Right lobe of liver (tissue), 6 donors: ENCODE data around the gene LORICRIN. TPM values are rescaled to one million over a fixed set of nuclear protein-coding genes. Genes with fewer than 3 reads are reported as not detected.

ENCODE experiments used
- ATAC-seq, 4 donors: fragments of 200-7000 bp; cut with Tn5 transposase; one replicate each; pipeline ENCODE4 v1.9.1; 2020; ENCODE audit warnings: mild to moderate bottlenecking in 4 of 4, moderate library complexity in 4 of 4
- DNase-seq, 3 donors: peaks; one replicate each; pipeline ENCODE4 v3.0.0-alpha.2; 2020
- H3K27ac ChIP-seq, 3 donors: fragments of 200-600 bp; one replicate each; pipeline ENCODE4 v1.8.0; 2022
- H3K27me3 ChIP-seq, 2 donors: fragments of 200-600 bp; one replicate each; pipeline ENCODE4 v1.8.0; 2022
- H3K36me3 ChIP-seq, 4 donors: fragments of 200-600 bp; sonication (generic) in 1 of 4; one replicate each; pipeline versions ENCODE4 v1.5.1 to v1.8.0; 2017 to 2022; ENCODE audit warnings: control low read depth in 1 of 4
- H3K4me1 ChIP-seq, 4 donors: fragments of 200-600 bp; sonication (generic) in 1 of 4; one replicate each; pipeline versions ENCODE4 v1.5.1 to v1.8.0; 2017 to 2022; ENCODE audit warnings: control low read depth in 1 of 4
- H3K4me3 ChIP-seq, 3 donors: fragments of 200-600 bp; one replicate each; pipeline ENCODE4 v1.8.0; 2022
- H3K9me3 ChIP-seq, 4 donors: fragments of 200-600 bp; sonication (generic) in 1 of 4; one replicate each; pipeline versions ENCODE4 v1.5.1 to v1.8.0; 2017 to 2022; ENCODE audit warnings: control low read depth in 1 of 4
- CTCF ChIP-seq, 4 donors: fragments of 200-600 bp in 3 of 4; fragments of 450-650 bp in 1 of 4; IDR thresholded peaks; one replicate each; pipeline versions ENCODE4 v1.5.1 to v1.8.0; 2016 to 2022; ENCODE audit warnings: antibody characterized with exemption in 4 of 4, mild to moderate bottlenecking in 2 of 4
- POLR2A ChIP-seq: fragments of 450-650 bp; IDR thresholded peaks from one replicate; pipeline ENCODE4 v1.6.1; 2017; ENCODE audit warnings: antibody characterized with exemption, mild to moderate bottlenecking
- WGBS: methylation state at CpG from one replicate; pipeline ENCODE4 v1.1.6; 2018; ENCODE audit warnings: low coverage, low lambda C conversion rate; ENCODE audit not compliant: insufficient coverage; ENCODE audit errors: missing lambda C conversion rate; 5-methylcytosine and 5-hydroxymethylcytosine counted together
- intact Hi-C, 2 donors: fragments of 100-400 bp; cut with DNase I; formaldehyde crosslinking; loops; one replicate each; pipeline versions ENCODE4 v1.11.2 to v1.14.1; 2022
- total RNA-seq, 6 experiments: library from RNA; depleted of rRNA in 2 of 6; stranded (reverse); fragments of >200 nt in 2 of 6; fragmentation: NEBNext Ultra II Directional in 3 of 6; extraction: Animal tissue kit (Norgen Biotek cat#: 25700) in 3 of 6; gene quantifications; one replicate each; pipeline versions ENCODE4 v1.1.0 to v1.2.4, GENCODE V29; 2016 to 2023
- donor health status: DM: no; HTN: yes; CAD: no.
- donor health status: DM: no; HTN: no; CAD: no.
- donor health status: DM: no; HTN: no; CAD: no.
- donor health status: DM: no; HTN: yes; CAD: no.
- donor health status: DM: no; HTN: yes; CAD: no.

The LORICRIN gene
- total RNA-seq, 6 experiments from 2014 or later = not detected

- Histone ChIP-seq H3K9me3 (no peaks in the 10 kb centered on the region), H3K4me1 (no peaks in the 10 kb centered on the region), H3K36me3 (no peaks in the 10 kb centered on the region), H3K4me3 (no peak overlapping the region), H3K27ac (no peak overlapping the region), H3K27me3 (no peaks in the 10 kb centered on the region)
- ATAC-seq (peak in 3 of 4 donors; percentile 39 to 66 (median 42)), DNase-seq (no peak)
- TF ChIP-seq CTCF (IDR thresholded peaks at IDR 0.05) (peak; percentile 9 to 49 (median 30)), POLR2A (no peak)
- intact Hi-C loops = no loop called here
- WGBS = 63% methylated on average over 8 of the region's 11 CpGs
Observed at GRCh38 chr1:153288634-153289275, 29.3 kb downstream of the LORICRIN start.

- WGBS = 70% methylated on average over 5 of the region's 5 CpGs
- no peaks in the 10 kb centered on the region for H3K27me3 ChIP-seq
- no peak overlapping the region for H3K4me3 ChIP-seq
- ATAC-seq = no peak
- no peaks in the 10 kb centered on the region for H3K9me3 ChIP-seq
- intact Hi-C loops = no loop called here
- TF ChIP-seq POLR2A (no peak), CTCF (IDR thresholded peaks at IDR 0.05) (no peak)
- no peak for DNase-seq
- H3K36me3 ChIP-seq = no peaks in the 10 kb centered on the region
- H3K27ac ChIP-seq = no peak overlapping the region
- H3K4me1 ChIP-seq = no peaks in the 10 kb centered on the region
Observed at GRCh38 chr1:153291514-153291913, 32.0 kb downstream of the LORICRIN start.

- H3K27ac ChIP-seq = no peak overlapping the region
- no peak overlapping the region for H3K4me3 ChIP-seq
- no peak for TF ChIP-seq CTCF (IDR thresholded peaks at IDR 0.05)
- no peaks in the 10 kb centered on the region for H3K9me3 ChIP-seq
- no peaks in the 10 kb centered on the region for H3K27me3 ChIP-seq
- DNase-seq (no peak), ATAC-seq (no peak)
- no peaks in the 10 kb centered on the region for H3K36me3 ChIP-seq
- no peaks in the 10 kb centered on the region for H3K4me1 ChIP-seq
- WGBS = 52% methylated on average over 8 of the region's 8 CpGs
- intact Hi-C loops = no loop called here
Observed at GRCh38 chr1:153292185-153292584, 32.7 kb downstream of the LORICRIN start.

GRCh38 chr1:153292740-153293479 lies 33.4 kb downstream of the LORICRIN start:
- TF ChIP-seq POLR2A (no peak), CTCF (IDR thresholded peaks at IDR 0.05) (no peak)
- WGBS = 55% methylated on average over 6 of the region's 25 CpGs
- intact Hi-C loops = no loop called here
- H3K9me3 ChIP-seq = no peaks in the 10 kb centered on the region
- DNase-seq (no peak), ATAC-seq (no peak)
- no peaks in the 10 kb centered on the region for H3K27me3 ChIP-seq
- no peak overlapping the region for H3K4me3 ChIP-seq
- H3K4me1 ChIP-seq = no peaks in the 10 kb centered on the region
- no peaks in the 10 kb centered on the region for H3K36me3 ChIP-seq
- no peak overlapping the region for H3K27ac ChIP-seq
